Glutamatergic neuron (in vitro differentiated cells): ENCODE results near the gene TLR4. TPM values are rescaled to one million over a fixed set of nuclear protein-coding genes. Genes with fewer than 3 reads are reported as not detected.

Experiments
- DNase-seq: peaks from one replicate; pipeline ENCODE4 v3.0.0; 2022
- H3K27ac Mint-ChIP-seq: one replicate; pipeline ENCODE4 v1.8.0; 2020; ENCODE audit warnings: mild to moderate bottlenecking, mixed read lengths, inconsistent platforms; ENCODE audit not compliant: unreplicated experiment
- H3K27me3 Mint-ChIP-seq: one replicate; pipeline ENCODE4 v1.8.0; 2020; ENCODE audit warnings: mild to moderate bottlenecking, moderate library complexity, mixed read lengths, inconsistent platforms; ENCODE audit not compliant: unreplicated experiment
- H3K36me3 Mint-ChIP-seq: one replicate; pipeline ENCODE4 v1.8.0; 2020; ENCODE audit warnings: mild to moderate bottlenecking, mixed read lengths, inconsistent platforms; ENCODE audit not compliant: unreplicated experiment
- H3K4me1 Mint-ChIP-seq: one replicate; pipeline ENCODE4 v1.8.0; 2020; ENCODE audit warnings: mild to moderate bottlenecking, low read depth, mixed read lengths, inconsistent platforms; ENCODE audit not compliant: unreplicated experiment
- H3K4me3 Mint-ChIP-seq: one replicate; pipeline ENCODE4 v1.8.0; 2020; ENCODE audit warnings: mild to moderate bottlenecking, mixed read lengths, inconsistent platforms; ENCODE audit not compliant: unreplicated experiment
- H3K9me3 Mint-ChIP-seq: one replicate; pipeline ENCODE4 v1.8.0; 2020; ENCODE audit warnings: mild to moderate bottlenecking, moderate library complexity, mixed read lengths, inconsistent platforms; ENCODE audit not compliant: unreplicated experiment
- CTCF ChIP-seq: fragments of 200-600 bp; sonication (generic); IDR thresholded peaks from one replicate; pipeline ENCODE4 v1.5.0; 2021; ENCODE audit not compliant: partially characterized antibody, unreplicated experiment
- total RNA-seq: library from RNA; stranded (reverse); fragmentation: NEBNext Ultra II Directional; extraction: Animal tissue kit (Norgen Biotek cat#: 25700); gene quantifications from one replicate; pipeline ENCODE4 v1.2.1, GENCODE V29; 2021; ENCODE audit not compliant: unreplicated experiment

TLR4 gene
- total RNA-seq, 1 donor from 2014 or later, result not detected

GRCh38 chr9:117697046-117697445, 7.2 kb upstream of the TLR4 start:
- no peak for TF ChIP-seq CTCF
- DNase-seq, result no peak
- Mint-ChIP-seq H3K9me3 (peaks cover 2% of the 10 kb centered on the region), H3K27me3 (no peaks in the 10 kb centered on the region), H3K4me1 (peaks cover 6% of the 10 kb centered on the region), H3K4me3 (no peak overlapping the region), H3K27ac (no peak overlapping the region), H3K36me3 (peaks cover 5% of the 10 kb centered on the region)

- H3K4me3 Mint-ChIP-seq, result no peak overlapping the region
- TF ChIP-seq CTCF, result no peak
- no peak for DNase-seq
- H3K4me1 Mint-ChIP-seq, result no peaks in the 10 kb centered on the region
- no peaks in the 10 kb centered on the region for H3K9me3 Mint-ChIP-seq
- no peaks in the 10 kb centered on the region for H3K27me3 Mint-ChIP-seq
- no peaks in the 10 kb centered on the region for H3K36me3 Mint-ChIP-seq
- no peak overlapping the region for H3K27ac Mint-ChIP-seq
Measured at GRCh38 chr9:117703537-117703936, 666 bp upstream of the TLR4 start.

GRCh38 chr9:117704597-117704996, 394 bp downstream of the TLR4 start:
- H3K9me3 Mint-ChIP-seq, result no peaks in the 10 kb centered on the region
- no peaks in the 10 kb centered on the region for H3K36me3 Mint-ChIP-seq
- no peak for TF ChIP-seq CTCF
- no peaks in the 10 kb centered on the region for H3K4me1 Mint-ChIP-seq
- DNase-seq, result no peak
- no peaks in the 10 kb centered on the region for H3K27me3 Mint-ChIP-seq
- no peak overlapping the region for H3K27ac Mint-ChIP-seq
- no peak overlapping the region for H3K4me3 Mint-ChIP-seq

- no peak for TF ChIP-seq CTCF
- H3K9me3 Mint-ChIP-seq, result no peaks in the 10 kb centered on the region
- H3K27ac Mint-ChIP-seq, result no peak overlapping the region
- DNase-seq, result no peak
- H3K27me3 Mint-ChIP-seq, result no peaks in the 10 kb centered on the region
- H3K4me1 Mint-ChIP-seq, result no peaks in the 10 kb centered on the region
- no peak overlapping the region for H3K4me3 Mint-ChIP-seq
- H3K36me3 Mint-ChIP-seq, result no peaks in the 10 kb centered on the region
Measured at GRCh38 chr9:117705386-117705785, 1.2 kb downstream of the TLR4 start.

- no peak overlapping the region for H3K27ac Mint-ChIP-seq
- H3K36me3 Mint-ChIP-seq, result no peaks in the 10 kb centered on the region
- H3K27me3 Mint-ChIP-seq, result no peaks in the 10 kb centered on the region
- no peaks in the 10 kb centered on the region for H3K4me1 Mint-ChIP-seq
- H3K4me3 Mint-ChIP-seq, result no peak overlapping the region
- no peaks in the 10 kb centered on the region for H3K9me3 Mint-ChIP-seq
- TF ChIP-seq CTCF, result no peak
- DNase-seq, result no peak
Measured at GRCh38 chr9:117706421-117707116, 2.4 kb downstream of the TLR4 start.
